Bronchus fibroblast of lung (primary cell): ENCODE measurements around the gene CCDC43. TPM values are rescaled to one million over a fixed set of nuclear protein-coding genes. Genes with fewer than 3 reads are reported as not detected.

ENCODE experiments used
- total RNA-seq: library from RNA; depleted of rRNA; stranded (reverse); fragments of >200 nt; gene quantifications from 2 replicates; pipeline ENCODE4 v1.2.3, GENCODE V29; 2015

CCDC43 gene, protein sequence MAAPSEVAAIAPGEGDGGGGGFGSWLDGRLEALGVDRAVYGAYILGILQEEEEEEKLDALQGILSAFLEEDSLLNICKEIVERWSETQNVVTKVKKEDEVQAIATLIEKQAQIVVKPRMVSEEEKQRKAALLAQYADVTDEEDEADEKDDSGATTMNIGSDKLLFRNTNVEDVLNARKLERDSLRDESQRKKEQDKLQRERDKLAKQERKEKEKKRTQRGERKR
- 19.2 and 26.9 TPM in 2 replicates for total RNA-seq

DNA sequence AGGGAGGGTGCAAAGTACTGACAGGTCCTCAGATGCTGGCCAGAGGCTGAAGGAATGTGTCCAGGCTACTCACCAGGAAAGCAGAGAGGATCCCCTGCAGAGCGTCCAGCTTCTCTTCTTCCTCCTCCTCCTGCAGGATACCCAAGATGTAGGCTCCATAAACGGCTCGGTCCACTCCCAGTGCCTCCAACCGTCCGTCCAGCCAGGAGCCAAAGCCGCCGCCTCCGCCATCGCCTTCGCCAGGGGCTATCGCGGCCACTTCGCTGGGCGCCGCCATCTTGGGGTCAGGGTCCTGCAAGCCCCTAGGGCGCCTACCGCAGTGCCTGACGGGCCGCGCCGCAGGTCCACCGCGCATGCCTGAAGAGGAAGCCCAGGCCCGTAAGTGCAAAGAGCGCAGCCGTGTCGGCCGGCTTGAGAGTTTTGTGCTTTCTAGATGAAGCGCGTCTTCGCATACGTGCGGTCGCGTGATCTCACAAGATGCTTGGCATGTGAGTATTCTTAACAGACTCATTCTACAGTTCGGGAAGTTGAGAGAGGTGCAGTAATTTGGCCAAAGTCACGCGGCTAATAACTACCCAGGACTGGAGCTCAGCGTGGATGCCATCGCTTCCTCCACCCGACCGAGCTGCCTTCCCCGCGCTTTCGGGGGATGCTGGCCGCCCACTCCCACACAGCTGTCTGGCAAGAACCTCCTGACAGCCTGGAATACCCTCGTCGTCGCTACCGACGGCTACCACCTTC is at the start of gene CCDC43:
Gene CCDC43 (minus strand): TSS at position 300 of the 741 bp plus-strand sequence. CDS start 23 bp downstream, at position 277.

DNA sequence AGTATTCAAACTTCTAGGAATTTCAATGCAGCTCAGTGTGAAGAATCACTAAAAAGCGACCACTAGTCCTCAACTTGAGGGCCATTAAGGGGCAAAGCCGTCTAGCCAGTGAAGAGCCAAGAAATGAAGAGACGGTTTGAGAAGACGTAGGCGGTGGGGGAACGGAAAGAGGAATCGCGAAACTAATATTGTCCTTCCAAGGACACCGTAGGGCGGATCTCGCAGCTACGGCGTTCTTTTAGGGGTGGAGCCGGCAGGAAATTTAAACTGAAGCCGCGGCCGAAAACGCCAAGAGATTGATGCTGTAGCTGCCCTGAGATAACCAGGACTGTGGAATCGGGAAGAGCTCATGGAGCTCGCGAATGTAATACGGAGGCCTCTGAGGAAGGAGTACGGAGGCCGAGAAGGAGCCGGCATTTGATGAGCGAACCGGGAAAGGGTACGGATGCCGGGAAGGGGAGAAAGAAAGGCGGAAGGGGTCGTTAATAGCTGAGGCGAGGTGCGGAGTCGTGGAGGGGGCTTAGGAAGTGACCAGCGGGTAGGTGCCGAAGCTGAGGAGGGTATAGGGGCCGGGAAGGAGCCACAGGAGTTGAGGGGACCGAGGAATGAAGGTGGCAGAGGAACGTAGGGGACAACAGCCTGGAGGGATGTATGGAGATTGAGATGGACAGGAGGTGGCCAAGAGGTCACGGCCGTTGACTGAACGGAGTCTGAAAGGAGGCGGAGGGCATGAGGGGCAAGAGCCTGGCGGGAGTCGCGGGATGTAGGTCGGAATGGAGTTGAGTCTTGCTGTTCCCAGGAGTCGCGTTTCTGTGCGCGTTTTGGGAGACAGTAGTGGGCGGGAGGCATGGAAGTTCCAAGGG is 19.1 kb upstream of the CCDC43 start, which contains the start of gene DBF4B:
Gene DBF4B (plus strand): TSS at position 265 of the 863 bp plus-strand sequence. CDS start 156 bp downstream, at position 421.

DNA sequence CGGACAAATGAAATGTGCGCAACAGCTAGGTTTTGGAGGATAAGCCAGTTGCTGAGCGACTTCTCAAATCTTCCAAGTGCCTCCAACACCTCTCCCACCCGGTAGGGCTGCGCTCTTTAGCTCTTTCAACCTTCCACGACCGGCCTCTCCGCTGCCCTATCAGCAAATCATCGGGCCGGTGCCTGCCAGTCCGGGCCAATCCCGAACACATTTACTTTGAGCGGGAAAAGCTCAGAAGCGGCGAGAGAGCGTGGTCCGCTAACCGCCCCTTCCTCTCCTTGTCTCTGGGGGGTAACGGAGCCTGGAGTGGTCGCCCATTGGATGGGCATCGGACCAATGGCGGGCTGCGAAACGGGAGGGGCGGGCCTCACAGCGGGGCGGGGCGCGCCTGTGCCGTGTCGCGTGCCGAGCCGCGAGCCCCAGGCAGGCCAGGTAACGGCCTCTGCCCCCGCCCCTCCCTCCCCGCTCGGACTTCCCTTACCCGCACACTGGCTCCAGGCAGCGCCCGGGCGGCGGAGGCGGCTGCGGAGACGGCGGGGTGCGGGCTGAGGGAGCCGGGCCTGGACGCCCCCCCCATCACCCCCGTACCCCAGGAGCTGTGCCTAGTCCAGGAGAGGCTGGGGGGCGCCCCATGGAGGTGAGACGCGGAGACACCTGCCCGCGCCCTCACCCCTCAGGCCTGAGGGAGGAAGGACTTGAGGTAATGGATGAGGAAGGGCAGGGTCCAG is 33.4 kb downstream of the CCDC43 start, which contains the start of gene MEIOC:
Gene MEIOC (plus strand): TSS at position 486 of the 728 bp plus-strand sequence. CDS start 146 bp downstream, at position 632.

Other genes starting within 250 kb of the CCDC43 start
- gene GPATCH8, start 186.4 kb downstream of the CCDC43 start, total RNA-seq = 10.0 and 12.1 TPM in 2 replicates
- gene FZD2, start 132.3 kb downstream of the CCDC43 start, total RNA-seq = 44.7 and 44.9 TPM in 2 replicates
- under 0.01 and 0.34 TPM in 2 replicates for gene MEIOC, start 33.3 kb downstream of the CCDC43 start, total RNA-seq
- 9.2 and 12.3 TPM in 2 replicates for gene DBF4B, start 18.9 kb upstream of the CCDC43 start, total RNA-seq
- 0.45 and 0.50 TPM in 2 replicates for gene ADAM11, start 69.2 kb upstream of the CCDC43 start, total RNA-seq
- gene GJC1, start 140.5 kb upstream of the CCDC43 start, total RNA-seq = 15.5 and 18.3 TPM in 2 replicates
- not detected in 2 replicates for gene HIGD1B, start 158.1 kb upstream of the CCDC43 start, total RNA-seq
- 72.5 and 86.7 TPM in 2 replicates for gene EFTUD2, start 209.7 kb upstream of the CCDC43 start, total RNA-seq
- gene GFAP, start 225.7 kb upstream of the CCDC43 start, total RNA-seq = 0.67 and 1.5 TPM in 2 replicates